ENCODE results near the gene MAN2B2.

MAN2B2 gene

GRCh38 chr4:6563935-6564645 is 10.9 kb upstream of the MAN2B2 start:
- DNase-seq = no peak
- no peak overlapping the region for H3K27ac ChIP-seq
- TF ChIP-seq CTCF (IDR thresholded peaks at IDR 0.05; ENCODE audit: low read depth, low read length, missing control alignments) = no peak
- no peak overlapping the region for H3K4me3 ChIP-seq (ENCODE audit: low read depth, low read length)
- in situ Hi-C loops (cut with HindIII; ENCODE audit: low pct_ligation_motif_present, low sequenced_read_pairs) = no loop called here
- H3K27me3 ChIP-seq (replicated peaks) = peaks cover 26% of the 10 kb centered on the region
- H3K36me3 ChIP-seq (replicated peaks) = no peaks in the 10 kb centered on the region

GRCh38 chr4:6565691-6566390 is 9.1 kb upstream of the MAN2B2 start:
- in situ Hi-C loops (cut with HindIII; ENCODE audit: low pct_ligation_motif_present, low sequenced_read_pairs) = no loop called here
- peaks cover 26% of the 10 kb centered on the region for H3K27me3 ChIP-seq (replicated peaks)
- no peak for DNase-seq

GRCh38 chr4:6566391-6567190 is 8.4 kb upstream of the MAN2B2 start:
- no peak for TF ChIP-seq CTCF (IDR thresholded peaks at IDR 0.05; ENCODE audit: low read depth, low read length, missing control alignments)
- Histone ChIP-seq H3K27ac (no peak overlapping the region), H3K36me3 (replicated peaks) (no peaks in the 10 kb centered on the region), H3K27me3 (replicated peaks) (peaks cover 26% of the 10 kb centered on the region), H3K4me3 (ENCODE audit: low read depth, low read length) (no peak overlapping the region)
- in situ Hi-C loops (cut with HindIII; ENCODE audit: low pct_ligation_motif_present, low sequenced_read_pairs) = no loop called here
- no peak for DNase-seq

More at GRCh38 chr4:6565691-6566390, 9.1 kb upstream of the MAN2B2 start:
- Histone ChIP-seq H3K4me3 (ENCODE audit: low read depth, low read length) (no peak overlapping the region), H3K27ac (no peak overlapping the region), H3K36me3 (replicated peaks) (no peaks in the 10 kb centered on the region)
- no peak for TF ChIP-seq CTCF (IDR thresholded peaks at IDR 0.05; ENCODE audit: low read depth, low read length, missing control alignments)

GRCh38 chr4:6567218-6567617 is 7.8 kb upstream of the MAN2B2 start:
- in situ Hi-C loops (cut with HindIII; ENCODE audit: low pct_ligation_motif_present, low sequenced_read_pairs) = no loop called here
- no peaks in the 10 kb centered on the region for H3K36me3 ChIP-seq (replicated peaks)
- no peak for TF ChIP-seq CTCF (IDR thresholded peaks at IDR 0.05; ENCODE audit: low read depth, low read length, missing control alignments)
- no peak overlapping the region for H3K4me3 ChIP-seq (ENCODE audit: low read depth, low read length)
- H3K27ac ChIP-seq = no peak overlapping the region
- H3K27me3 ChIP-seq (replicated peaks) = peaks cover 21% of the 10 kb centered on the region
- no peak for DNase-seq

- no peak for TF ChIP-seq CTCF (IDR thresholded peaks at IDR 0.05; ENCODE audit: low read depth, low read length, missing control alignments)
- no peak overlapping the region for H3K4me3 ChIP-seq (ENCODE audit: low read depth, low read length)
- no peaks in the 10 kb centered on the region for H3K36me3 ChIP-seq (replicated peaks)
- H3K27ac ChIP-seq = no peak overlapping the region
- H3K27me3 ChIP-seq (replicated peaks) = peaks cover 15% of the 10 kb centered on the region
- DNase-seq = no peak
- in situ Hi-C loops (cut with HindIII; ENCODE audit: low pct_ligation_motif_present, low sequenced_read_pairs) = no loop called here
Measured at GRCh38 chr4:6568148-6568547, 6.8 kb upstream of the MAN2B2 start.
